Peyer's patch (tissue), 4 donors: Measurements from ENCODE around the gene CDH4.

Source experiments
- CTCF ChIP-seq, 6 experiments: fragments of 450-650 bp in 4 of 6; fragments of 200-600 bp in 2 of 6; sonication (generic) in 1 of 6; IDR thresholded peaks; one replicate each; pipeline ENCODE4 v1.5.1; 2017 to 2019; ENCODE audit warnings: antibody characterized with exemption in 6 of 6, mild to moderate bottlenecking in 3 of 6, moderate library complexity in 1 of 6
- POLR2A ChIP-seq, 2 donors: fragments of 450-650 bp; IDR thresholded peaks; one replicate each; pipeline ENCODE4 v1.5.1; 2017; ENCODE audit warnings: antibody characterized with exemption in 2 of 2, mild to moderate bottlenecking in 2 of 2, moderate library complexity in 2 of 2

GRCh38 chr20:61889659-61890058, 637.6 kb downstream of the CDH4 start:
- TF ChIP-seq CTCF (IDR thresholded peaks at IDR 0.05) (no peak), POLR2A (IDR thresholded peaks at IDR 0.05) (no peak)
